Right ventricle myocardium inferior (tissue), 1 donor: ENCODE data around the gene DCP1B. TPM values are rescaled to one million over a fixed set of nuclear protein-coding genes. Genes with fewer than 3 reads are reported as not detected.

Experiments
- ATAC-seq: fragments of 200-7000 bp; cut with Tn5 transposase; one replicate; pipeline ENCODE4 v1.9.1; 2020; ENCODE audit warnings: mild to moderate bottlenecking, moderate library complexity
- DNase-seq: peaks from one replicate; pipeline ENCODE4 v3.0.0; 2021; ENCODE audit errors: missing footprints
- intact Hi-C: fragments of 100-400 bp; cut with DNase I; formaldehyde crosslinking; loops from one replicate; pipeline ENCODE4 v1.11.0; 2022
- total RNA-seq: library from RNA; stranded (reverse); fragmentation: NEBNext Ultra II Directional; extraction: Animal tissue kit (Norgen Biotek cat#: 25700); gene quantifications from one replicate; pipeline ENCODE4 v1.2.1, GENCODE V29; 2021
- donor health status: DM: no; HTN: yes; CAD: no; lungs with severe emphysema.

The DCP1B gene
- total RNA-seq, 1 donor from 2014 or later = 2.4 TPM

DNA sequence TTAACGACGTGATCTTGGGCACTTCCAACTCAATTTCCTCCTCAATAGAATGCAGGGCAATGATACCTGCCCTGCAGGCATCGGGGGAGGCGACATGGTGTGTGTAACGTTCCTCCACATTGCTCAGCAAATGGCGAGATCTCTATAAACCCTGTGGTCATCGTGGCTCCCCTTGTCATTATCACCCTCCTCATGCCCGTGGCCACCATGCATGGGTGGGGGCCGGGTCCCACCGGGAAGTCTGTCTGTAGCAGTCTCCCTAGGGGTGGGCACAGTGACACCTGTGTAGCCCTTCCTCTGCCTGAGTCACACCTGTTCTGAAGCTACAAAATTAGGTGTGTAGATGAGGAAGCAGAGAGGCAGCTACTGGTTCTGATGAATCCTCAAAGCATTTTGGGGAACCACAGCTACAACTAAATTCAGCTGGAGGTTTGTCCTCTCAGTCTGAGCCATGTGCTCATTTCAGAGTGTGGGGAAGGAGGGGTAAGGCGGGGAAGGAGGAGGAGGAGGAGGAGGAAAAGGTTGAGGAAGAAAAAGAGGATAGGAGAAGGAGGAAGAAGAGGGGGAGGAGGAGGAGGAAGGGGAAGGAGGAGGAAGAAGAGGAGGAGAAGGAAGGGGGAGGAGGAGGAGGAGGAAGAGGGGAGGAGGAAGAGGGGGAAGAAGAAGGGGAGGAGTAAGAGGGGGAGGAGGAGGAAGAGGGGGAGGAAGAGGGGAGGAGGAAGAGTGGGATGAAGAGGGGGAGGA lies 74.8 kb downstream of the DCP1B start:
- intact Hi-C loops = no loop called here
- DNase-seq = no peak
- no peak for ATAC-seq

DNA sequence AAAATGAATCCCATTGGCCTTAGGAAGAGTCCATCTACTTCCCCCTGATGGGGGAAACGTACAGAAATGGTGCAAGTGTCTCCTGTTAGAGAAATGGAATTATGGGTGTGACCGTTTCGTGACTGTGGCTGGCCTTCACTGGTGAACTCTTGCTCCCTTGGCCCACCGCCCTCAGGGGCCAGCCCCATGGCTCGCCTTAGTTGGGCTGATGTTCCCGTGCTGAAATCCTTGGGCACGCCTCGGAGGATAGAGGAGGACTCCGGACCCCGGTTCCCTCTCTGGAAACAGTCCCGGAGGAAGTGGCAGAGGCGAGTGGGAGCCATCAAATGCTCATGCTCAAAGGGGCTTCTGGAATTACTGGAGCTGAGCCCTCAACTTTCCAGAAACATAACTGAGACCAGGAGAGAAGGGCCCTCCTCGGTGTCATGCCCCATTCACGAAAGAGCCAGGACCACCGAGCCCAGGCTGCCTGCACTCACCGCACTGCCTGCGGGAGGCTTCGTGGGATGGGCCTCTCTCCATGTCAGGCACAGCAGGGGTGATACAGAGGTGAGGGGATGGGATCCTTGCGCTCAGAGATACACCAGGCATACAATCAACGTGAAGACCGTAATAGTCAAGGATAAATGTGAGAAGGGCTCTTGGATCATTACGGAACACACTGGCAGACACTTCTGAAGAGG lies 75.7 kb downstream of the DCP1B start:
- no peak for DNase-seq

DNA sequence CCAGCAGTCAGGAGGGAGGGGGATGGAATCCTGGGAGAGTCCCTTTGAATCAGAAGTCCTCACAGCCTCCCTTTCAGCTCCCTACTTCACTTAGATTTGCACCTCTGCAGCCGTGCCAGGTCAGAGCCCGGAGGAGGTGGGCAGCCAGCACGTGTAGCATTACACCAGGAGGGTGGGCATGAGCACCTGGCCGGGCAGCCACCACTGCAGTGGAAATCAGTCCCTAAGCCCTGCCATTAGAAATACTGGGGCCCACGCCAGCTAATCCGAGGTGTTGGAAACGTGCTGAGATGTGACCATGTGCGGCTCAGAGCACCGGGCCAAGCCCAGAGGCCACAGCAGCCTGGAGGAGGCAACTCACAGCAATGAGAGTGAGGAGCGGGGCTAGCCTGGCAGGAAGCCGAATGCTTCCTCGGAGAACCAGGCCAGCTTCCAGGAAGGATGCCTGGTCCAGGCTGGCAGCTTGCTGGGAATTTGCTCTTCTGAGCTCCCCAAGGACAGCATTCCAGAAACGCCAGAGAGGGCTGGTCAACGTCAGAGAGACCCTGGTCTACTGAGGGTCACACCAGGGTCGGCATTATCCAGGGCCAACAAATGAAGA lies 76.4 kb downstream of the DCP1B start:
- intact Hi-C loops = no loop called here

More for the DNA sequence above, 75.7 kb downstream of the DCP1B start:
- no peak for ATAC-seq
- intact Hi-C loops = no loop called here

DNA sequence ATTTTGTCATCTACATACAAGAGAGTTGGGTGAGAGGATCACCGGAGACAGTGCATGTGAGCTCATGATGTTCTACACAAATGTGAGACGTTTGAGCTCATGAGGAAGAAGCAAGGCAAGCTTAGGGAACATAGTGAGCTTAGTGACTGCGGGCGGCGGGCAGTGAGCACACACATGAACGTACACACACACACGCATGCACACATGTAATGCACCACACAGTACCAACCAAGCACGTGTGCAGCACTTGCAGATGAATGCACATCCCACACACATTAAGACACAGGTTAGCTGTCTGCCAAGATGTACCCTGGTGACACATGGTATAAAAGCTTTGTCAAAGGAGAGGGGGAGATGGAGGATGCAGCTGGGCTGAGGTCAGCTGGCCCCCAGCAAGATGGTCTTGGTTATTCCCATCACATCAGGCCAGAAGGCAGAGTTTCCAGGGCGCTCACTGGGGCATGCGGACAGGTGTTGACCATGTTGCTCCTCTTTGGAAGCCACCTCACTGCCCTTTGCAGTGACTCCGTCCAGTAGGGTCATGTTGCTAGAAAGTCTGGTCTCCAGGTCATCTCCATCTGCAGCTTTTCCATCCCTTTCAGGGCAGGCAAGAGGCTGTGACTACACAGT lies 77.1 kb downstream of the DCP1B start:
- no peak for DNase-seq
- intact Hi-C loops = no loop called here
- ATAC-seq = no peak

More for the DNA sequence above, 76.4 kb downstream of the DCP1B start:
- peak; percentile 74 for ATAC-seq
- DNase-seq = no peak

DNA sequence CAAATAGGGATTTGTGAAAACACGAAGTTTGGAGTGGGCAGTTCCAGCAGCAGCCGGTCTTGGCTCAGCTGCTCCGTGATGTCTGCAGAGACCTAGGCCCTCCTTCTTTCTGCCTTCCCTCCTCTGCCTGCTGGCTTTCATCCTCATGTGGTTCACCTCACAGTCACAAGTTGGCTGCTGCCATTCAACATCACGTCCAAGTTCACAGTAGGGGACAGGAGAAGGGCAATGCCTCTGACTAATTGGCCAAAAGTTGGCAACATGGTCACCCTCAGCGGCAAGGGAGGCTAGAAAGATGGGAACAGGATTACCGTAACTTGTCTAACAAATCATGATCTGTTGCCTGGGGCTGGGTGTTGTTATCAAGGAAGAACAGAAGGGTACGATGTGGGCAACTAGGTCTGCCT lies 78.0 kb downstream of the DCP1B start:
- intact Hi-C loops = no loop called here
- ATAC-seq (peak; percentile 38), DNase-seq (no peak)

DNA sequence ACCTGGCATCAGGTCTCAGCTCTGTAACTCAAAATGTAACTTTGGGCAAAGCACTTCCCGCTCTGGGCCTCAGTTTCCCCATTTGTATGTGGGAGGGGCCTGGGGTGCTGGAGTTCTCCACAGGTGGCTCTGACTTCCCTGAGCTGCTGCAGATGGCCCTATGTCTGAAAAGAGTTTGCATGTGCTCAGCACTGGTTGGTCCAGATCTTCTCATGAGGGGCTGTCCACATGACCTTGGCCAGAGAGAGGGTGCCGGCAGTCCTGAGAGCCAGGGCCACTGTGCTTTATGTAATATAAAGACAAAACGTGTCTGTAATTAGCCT lies 78.6 kb downstream of the DCP1B start:
- DNase-seq (no peak), ATAC-seq (no peak)
- intact Hi-C loops = no loop called here

DNA sequence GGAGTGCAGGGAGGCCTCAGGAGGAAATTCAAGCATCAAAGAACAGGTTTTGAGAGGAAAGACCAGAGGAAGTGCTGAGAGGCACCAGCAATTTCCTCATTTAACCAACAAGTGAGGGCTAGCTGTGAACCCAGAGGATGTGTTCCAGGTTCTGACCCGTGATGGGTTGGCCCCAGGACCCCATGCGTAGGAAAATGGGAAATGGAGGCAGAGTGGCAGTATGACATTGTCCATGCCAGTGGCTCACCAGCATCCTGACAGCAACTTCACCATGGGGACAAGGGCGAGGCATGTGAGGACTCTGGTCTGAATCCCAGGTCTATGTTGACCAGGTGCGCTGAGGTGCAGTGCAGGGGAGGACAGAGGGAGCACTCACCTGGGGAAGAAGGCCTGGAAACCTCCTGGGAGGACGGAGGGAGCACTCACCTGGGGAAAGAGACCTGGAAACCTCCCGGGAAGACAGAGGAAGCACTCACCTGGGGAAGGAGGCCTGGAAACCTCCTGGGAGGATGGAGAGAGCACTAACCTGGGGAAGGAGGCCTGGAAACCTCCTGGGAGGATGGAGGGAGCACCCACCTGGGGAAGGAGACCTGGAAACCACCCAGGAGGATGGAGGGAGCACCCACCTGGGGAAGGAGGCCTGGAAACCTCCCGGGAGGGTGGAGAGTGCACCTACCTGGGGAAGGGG lies 79.1 kb downstream of the DCP1B start:
- intact Hi-C loops = no loop called here
- DNase-seq (no peak), ATAC-seq (no peak)

DNA sequence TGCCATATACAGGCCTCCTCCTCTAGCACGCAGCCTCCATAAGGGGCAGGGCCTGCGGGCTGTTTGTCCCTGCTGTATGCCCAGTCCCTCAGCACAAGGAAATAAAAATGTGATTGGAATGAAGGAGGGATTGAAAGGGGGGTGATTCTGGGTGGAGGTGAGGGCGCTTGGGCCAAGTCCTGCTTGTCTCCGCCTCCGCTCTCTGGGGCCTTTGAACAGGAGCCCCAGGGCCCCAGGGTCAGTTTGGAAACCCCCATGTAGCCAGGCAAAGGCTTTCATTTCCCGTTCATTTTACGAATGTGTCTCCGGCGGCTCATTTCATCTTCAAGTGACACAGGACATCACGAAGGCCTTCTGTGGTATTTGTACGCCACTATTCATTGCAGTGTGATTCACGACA lies 81.3 kb downstream of the DCP1B start:
- ATAC-seq (no peak), DNase-seq (no peak)
- intact Hi-C loops = no loop called here

DNA sequence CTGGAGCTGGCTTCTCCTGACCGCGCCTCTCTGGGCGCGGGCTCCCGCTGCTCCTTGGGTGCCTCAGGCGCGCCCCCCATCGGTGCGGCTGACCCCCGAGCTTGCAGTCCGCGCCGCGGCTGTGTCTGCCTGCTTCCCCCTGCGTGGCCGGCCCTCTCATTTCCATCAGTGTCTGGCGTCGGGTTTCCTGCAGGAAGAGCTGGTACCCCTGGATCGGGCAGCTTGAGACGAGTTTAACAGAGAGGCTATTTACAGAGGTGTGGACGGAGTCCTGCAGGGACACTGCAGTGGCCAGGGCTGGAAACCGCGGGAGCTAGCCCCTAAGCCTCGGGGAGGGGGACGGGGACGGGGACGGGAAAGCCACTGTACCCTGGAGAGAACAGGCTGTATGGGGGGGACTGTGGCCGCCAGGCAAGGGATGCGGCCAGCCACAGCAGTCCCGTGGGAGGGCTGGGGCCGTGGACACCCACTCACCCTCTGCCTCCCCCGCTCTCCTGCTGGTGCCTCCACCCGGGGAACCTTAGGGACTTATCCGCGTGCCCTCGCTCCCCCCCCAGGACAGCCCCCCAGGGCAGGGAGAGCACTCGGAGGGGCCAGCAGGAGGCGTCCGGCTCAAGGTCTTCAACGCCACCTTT lies 82.1 kb downstream of the DCP1B start:
- intact Hi-C loops = no loop called here
- no peak for DNase-seq
- no peak for ATAC-seq

DNA sequence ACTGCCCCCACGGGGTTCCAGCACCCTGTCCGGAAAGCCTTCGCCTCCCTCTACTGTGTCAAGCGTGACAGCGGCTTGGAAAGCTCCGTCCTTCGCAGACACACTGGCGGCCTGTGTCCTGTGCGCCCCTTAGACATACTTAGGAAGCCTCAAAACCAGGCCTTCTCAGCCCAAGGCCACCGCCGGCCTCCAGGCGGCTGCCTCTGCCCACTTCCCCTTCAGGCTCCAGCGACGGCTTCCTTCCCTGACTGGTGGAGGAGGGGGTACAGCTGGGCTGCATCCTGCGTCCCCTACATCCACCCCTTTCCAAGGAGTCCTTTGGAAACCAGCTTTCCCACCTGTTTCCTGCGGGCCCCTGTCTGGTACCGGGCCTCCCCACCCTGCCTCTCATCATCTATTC lies 83.3 kb downstream of the DCP1B start:
- intact Hi-C loops = no loop called here
- ATAC-seq (no peak), DNase-seq (peak; percentile 86)

DNA sequence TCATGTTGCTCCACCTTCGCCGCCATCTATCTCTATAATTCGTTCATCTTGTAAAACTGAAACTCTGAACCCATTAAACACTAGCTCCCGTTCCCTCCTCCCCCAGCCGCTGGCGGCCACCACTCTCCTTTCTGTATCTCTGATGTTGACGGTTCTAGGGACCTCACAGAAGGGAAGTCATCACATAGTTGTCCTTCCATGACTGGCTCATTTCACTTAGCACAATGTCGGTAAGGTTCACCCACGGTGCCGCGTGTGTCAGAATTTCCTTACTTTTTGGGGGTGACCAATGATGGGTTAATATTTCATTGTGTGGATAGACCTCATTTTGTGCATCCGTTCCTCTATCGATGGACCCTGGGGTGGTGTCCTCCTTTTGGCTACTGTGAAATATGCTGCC lies 83.8 kb downstream of the DCP1B start:
- ATAC-seq (no peak), DNase-seq (no peak)
- intact Hi-C loops = no loop called here

DNA sequence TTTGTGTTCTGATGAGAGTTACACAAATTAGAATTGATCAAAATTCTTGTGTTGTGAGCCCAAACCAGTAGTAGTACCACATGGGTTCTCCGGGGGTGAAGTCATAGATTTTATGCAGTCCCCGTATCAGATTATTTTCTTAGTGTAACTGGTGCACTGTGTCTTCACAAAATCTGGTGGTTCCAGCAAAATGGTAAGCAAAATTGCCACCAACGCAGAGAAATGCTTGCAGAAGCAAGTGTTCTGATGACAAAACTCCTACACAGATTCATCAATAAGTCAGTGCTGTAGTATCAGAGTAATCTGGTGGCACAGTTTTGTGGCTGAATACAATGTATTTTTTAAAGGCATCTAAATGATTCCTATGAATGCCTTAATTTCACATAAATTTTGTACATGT lies 84.5 kb downstream of the DCP1B start:
- intact Hi-C loops = no loop called here
- ATAC-seq = no peak
- DNase-seq = no peak

DNA sequence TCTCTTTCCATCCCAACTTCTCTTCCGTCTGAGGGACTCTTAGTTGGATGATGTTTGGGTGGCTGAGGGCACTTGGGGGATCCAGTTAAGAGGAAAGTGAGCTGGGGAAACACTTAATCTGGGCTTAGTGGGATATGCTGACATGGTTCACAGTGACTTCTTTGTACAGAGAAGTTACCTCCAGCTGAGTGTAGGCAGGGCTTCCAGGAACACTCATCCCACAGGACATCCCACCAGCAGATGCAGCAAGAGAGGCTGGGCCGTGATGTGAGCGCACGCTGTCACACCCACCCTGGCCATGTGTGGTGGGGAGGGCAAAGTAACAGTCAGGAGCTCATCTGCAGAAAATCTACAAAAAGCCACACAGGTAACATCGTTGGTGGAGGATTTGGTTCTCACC lies 85.0 kb downstream of the DCP1B start:
- DNase-seq = no peak
- intact Hi-C loops = no loop called here
- no peak for ATAC-seq

DNA sequence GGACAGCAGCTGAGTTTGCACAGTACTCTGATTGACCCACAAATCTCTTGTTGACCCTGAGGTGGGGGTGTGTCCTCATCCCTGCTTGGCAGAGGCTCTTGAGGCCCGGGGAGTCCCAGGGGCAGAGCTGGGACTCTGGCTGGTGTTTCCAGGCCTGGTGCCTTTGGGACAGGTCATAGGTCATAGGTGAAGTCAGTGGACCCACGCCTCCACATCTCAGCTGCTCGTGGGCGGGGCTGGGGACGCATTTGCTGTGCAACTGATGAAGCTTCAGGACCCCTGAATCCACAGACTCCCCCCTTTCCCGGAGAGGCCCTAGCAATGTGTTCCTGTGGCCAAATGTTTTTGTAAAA lies 85.4 kb downstream of the DCP1B start:
- ATAC-seq = no peak
- intact Hi-C loops = no loop called here
- no peak for DNase-seq

DNA sequence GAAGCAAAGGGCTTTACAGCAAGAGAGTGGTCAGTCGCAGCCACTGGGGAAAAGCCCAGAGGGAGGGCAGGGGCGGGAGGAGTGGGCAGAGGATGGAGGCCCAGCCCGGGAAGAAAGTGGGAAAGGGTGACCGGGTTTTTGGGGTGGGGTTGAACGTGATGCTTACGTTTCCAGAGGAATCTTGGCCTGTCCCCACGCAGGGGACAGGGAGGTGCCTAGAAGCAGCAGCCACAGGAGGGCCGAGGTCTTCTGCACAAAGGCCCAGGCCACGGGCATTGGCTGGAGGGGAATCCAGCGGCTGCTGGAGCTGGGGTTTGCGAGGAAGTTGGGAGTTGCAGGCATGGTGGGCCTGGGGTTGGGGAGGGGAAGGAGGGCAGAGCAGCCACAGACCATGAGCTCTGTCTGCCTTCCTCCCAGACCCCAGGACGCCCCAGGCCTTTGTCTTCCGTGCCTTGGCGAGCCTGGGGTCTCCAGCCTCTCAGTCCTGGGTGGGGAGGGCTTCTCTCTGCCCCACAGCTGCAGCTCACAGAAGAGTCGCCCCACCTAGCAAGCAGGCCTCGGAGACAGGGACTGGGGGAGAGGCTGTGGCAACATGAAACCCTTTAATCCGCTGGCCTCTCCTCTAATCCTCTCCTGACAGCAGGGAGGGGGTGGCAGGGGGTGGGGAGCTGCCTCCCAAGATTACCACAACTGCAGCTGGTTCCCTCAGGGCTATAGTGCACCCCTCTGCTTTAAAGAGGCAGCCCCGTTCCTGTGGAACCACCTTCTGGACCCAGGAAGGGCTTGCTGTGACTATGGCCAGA lies 86.0 kb downstream of the DCP1B start, which contains the start of gene CACNA2D4:
Gene CACNA2D4, minus strand, starts transcription at position 572 of the 803 bp plus-strand sequence. Its CDS starts 179 bp downstream, at position 393.
- intact Hi-C loops = no loop called here
- DNase-seq = no peak
- ATAC-seq = no peak

DNA sequence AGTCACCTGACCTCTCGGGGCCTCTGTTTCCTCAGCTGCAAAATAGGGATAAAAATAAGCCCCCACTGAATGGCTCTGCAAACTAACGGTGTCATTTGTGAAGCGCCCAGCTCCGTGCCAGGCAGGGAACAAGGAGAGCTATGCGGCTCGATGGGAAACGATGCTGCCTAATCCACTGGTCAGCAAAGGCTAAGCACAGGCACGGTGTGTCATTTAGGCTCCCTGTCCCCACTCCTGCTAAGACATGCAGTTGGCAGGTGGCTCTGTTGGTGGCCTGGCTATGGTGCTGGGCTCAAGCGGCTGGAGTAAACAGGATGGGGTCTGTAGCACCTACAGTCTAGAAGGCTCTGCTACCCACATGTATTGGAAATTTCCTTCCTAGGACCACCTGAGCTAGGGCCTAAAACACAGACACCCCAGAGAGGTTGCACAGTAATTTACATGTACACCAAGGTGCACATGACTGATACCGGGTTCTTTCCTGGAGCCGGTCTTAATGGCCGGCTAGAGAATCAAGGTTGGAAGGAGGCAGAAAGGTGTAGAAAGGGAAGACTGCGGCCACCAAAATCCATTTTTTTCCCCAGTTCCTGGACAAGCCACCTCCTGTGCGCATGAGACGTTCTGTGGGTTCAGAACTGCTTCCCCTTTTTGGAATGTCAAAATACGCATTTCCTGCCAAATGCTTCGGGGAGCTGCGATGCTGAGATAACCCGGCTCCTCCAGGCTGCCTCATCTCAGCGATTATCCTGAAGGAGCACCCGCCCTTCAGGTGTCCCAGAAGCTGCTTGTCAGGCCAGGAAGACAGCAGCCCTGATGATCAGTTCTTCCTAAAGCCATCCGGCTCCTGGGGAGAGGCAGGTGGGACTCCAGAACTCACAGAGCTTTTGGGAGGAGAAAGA lies 86.8 kb downstream of the DCP1B start:
- ATAC-seq = no peak
- intact Hi-C loops = no loop called here
- no peak for DNase-seq
